Heart right ventricle (tissue), 16 donors: Measurements from ENCODE around the gene FCHO2. TPM values are rescaled to one million over a fixed set of nuclear protein-coding genes. Genes with fewer than 3 reads are reported as not detected.

Experiments
- ATAC-seq, 8 donors: fragments of 200-7000 bp; cut with Tn5 transposase; one replicate each; pipeline ENCODE4 v1.9.1; 2020; ENCODE audit warnings: mild to moderate bottlenecking in 8 of 8, moderate library complexity in 8 of 8, moderate number of reproducible peaks in 1 of 8
- DNase-seq, 2 donors: peaks; one replicate each; pipeline ENCODE4 v3.0.0-alpha.2; 2020
- H3K27ac ChIP-seq, 10 donors: fragments of 200-600 bp; sonication (generic) in 2 of 10; one replicate each; pipeline versions ENCODE4 v1.5.0 to v1.8.0; 2020 to 2022; ENCODE audit warnings: mild to moderate bottlenecking in 3 of 10
- H3K27me3 ChIP-seq, 7 donors: fragments of 200-600 bp; one replicate each; pipeline ENCODE4 v1.8.0; 2021 to 2022; ENCODE audit warnings: mild to moderate bottlenecking in 2 of 7
- H3K36me3 ChIP-seq, 9 donors: fragments of 200-600 bp; sonication (generic) in 1 of 9; one replicate each; pipeline versions ENCODE4 v1.5.0 to v1.8.0; 2020 to 2022; ENCODE audit warnings: mild to moderate bottlenecking in 2 of 9
- H3K4me1 ChIP-seq, 9 donors: fragments of 200-600 bp; sonication (generic) in 1 of 9; one replicate each; pipeline versions ENCODE4 v1.5.0 to v1.8.0; 2020 to 2022; ENCODE audit warnings: mild to moderate bottlenecking in 4 of 9
- H3K4me3 ChIP-seq, 10 donors: fragments of 200-600 bp; sonication (generic) in 2 of 10; one replicate each; pipeline versions ENCODE4 v1.5.0 to v1.8.0; 2020 to 2022; ENCODE audit warnings: mild to moderate bottlenecking in 7 of 10, moderate library complexity in 2 of 10
- H3K9me3 ChIP-seq, 11 donors: fragments of 200-600 bp in 10 of 11; sonication (generic) in 2 of 11; one replicate each; pipeline versions ENCODE4 v1.5.0 to v1.8.0; 2013 to 2022; ENCODE audit warnings: mild to moderate bottlenecking in 2 of 11, control low read depth in 1 of 11, moderate library complexity in 1 of 11
- CTCF ChIP-seq, 9 donors: fragments of 200-600 bp; sonication (generic) in 2 of 9; IDR thresholded peaks; one replicate each; pipeline versions ENCODE4 v1.5.0 to v1.8.0; 2021 to 2022; ENCODE audit warnings: antibody characterized with exemption in 9 of 9, mild to moderate bottlenecking in 5 of 9, moderate library complexity in 1 of 9
- WGBS, 2 donors: extraction: QIAGEN DNeasy Blood & Tissue Kit; methylation state at CpG; one replicate each; pipeline ENCODE4 v1.1.7; 2013; ENCODE audit warnings: inconsistent platforms in 1 of 2; 5-methylcytosine and 5-hydroxymethylcytosine counted together
- intact Hi-C, 10 donors: fragments of 100-400 bp; cut with DNase I; formaldehyde crosslinking; loops; one replicate each; pipeline versions ENCODE4 v1.11.1 to v1.14.2; 2022
- polyA plus RNA-seq, 2 donors: library from polyadenylated mRNA; stranded (reverse); fragments of 200-250 nt; gene quantifications; one replicate each; pipeline ENCODE4 v1.2.3, GENCODE V29; 2013
- total RNA-seq, 10 donors: library from RNA; stranded (reverse); fragmentation: NEBNext Ultra II Directional in 3 of 10; extraction: Animal tissue kit (Norgen Biotek cat#: 25700) in 3 of 10; gene quantifications; one replicate each; pipeline versions ENCODE4 v1.2.1 to v1.2.4, GENCODE V29; 2021 to 2023
- donor health status: Arrhythmogenic right ventricular cardiomyopathy.
- donor health status: ischemic (EF 13 %, LVEDD 7.1; RV severe dilation, severe dysfunction).
- donor health status: healthy with polysubstance abuse.
- donor health status: DM: no; HTN: yes; CAD: no.
- donor health status: DM: no; HTN: no; CAD: no.
- donor health status: ischemic (EF 25% LVEDD 6.9; RV normal size, moderate dysfunction).
- donor health status: ischemic (EF 25% LVEDD 5.7; RV mildly dilated, moderate dysfunction).
- donor health status: healthy.
- donor health status: DM: yes; HTN: yes; CAD: no.
- donor health status: Ischemic cardiomyopathy.
- donor health status: ischemic (EF 35%, LVEDD 5.7; RV mildly dilated, moderate dysfunction).
- donor health status: nonischemic (EF 11% LVEDD 7.7; RV severe dilation, severe dysfunction).
- donor health status: DM: yes; HTN: yes; CAD: no.
- donor health status: PGD.
- donor health status: ischemic (EF 29% LVEDD 5.4; RV normal size, mild dysfunction).
- donor health status: nonischemic (EF 23%, LVEDD 6.1; RV moderate dilation, normal function).

Gene FCHO2
- total and polyA plus RNA-seq, 12 donors = 4.1 to 26.6 (median 20.2) TPM

DNA sequence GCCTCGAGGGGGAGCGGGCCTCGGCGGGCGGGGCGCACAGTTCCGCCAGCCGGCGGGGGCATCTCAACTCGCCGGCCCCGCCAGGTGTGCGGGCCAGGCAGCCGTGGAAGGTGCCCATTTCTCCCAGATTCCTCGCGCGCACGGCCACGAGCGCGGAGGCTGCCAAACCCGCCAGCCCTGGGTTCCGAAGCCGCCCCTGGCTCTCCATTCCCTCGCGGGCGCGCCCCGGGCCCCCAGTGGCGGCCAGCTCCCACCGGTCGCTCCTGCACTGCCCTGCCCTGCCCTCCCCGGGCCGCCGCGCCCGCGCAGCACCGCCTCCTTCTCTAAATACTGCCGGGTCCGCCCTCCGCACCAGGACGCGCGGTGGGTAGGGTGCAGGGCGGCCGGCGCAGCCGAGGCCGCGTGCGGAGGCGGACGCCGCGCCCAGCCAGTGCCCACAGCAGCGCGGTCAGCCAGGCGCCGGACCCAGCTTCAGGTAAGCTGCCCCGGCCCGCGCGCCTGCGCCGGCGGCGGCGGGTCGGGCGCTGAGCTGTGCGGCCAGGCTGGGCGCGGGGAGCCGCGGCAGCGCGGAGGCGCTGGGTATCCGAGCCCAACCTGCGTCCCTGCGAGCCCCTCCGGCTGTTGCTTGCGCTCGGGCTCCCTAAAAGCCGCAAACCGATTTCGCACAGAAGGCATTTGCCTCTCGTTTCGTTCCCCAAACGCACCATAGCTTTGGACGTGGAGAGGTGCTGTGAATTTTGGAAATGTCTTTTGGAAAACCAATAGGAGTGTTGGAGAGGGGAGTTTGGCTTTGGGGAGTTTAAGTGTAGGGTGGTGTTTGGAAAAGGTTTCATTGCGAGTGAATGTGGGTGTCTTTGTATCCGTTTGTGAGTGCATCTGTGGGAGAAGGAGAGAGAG is 164.6 kb downstream of the FCHO2 start, which contains the start of gene TMEM171:
Gene TMEM171, plus strand, starts transcription at position 354 of the 897 bp plus-strand sequence. CDS start 2,799 bp downstream, outside the sequence.
- 1 to 2% methylated on average over 92 to 94 of the region's 94 CpGs for WGBS, 2 donors
- DNase-seq (peak in 1 of 2 donors; percentile 27), ATAC-seq (peak in 7 of 8 donors; percentile 47 to 75 (median 65))
- Histone ChIP-seq H3K4me3 (peak within 1 kb of the TSS in 9 of 10 donors; percentile 36 to 57 (median 51)), H3K36me3 (no peaks in the 10 kb centered on the region), H3K27me3 (peaks cover 0 to 81% (median 52%) of the 10 kb centered on the region in 7 donors), H3K27ac (no peak within 1 kb of the TSS), H3K4me1 (peaks cover 0 to 25% (median 11%) of the 10 kb centered on the region in 9 donors), H3K9me3 (peaks cover 0 to 10% (median 0%) of the 10 kb centered on the region in 11 donors)
- no peak for TF ChIP-seq CTCF (IDR thresholded peaks at IDR 0.05)
- intact Hi-C loops = no loop called here

DNA sequence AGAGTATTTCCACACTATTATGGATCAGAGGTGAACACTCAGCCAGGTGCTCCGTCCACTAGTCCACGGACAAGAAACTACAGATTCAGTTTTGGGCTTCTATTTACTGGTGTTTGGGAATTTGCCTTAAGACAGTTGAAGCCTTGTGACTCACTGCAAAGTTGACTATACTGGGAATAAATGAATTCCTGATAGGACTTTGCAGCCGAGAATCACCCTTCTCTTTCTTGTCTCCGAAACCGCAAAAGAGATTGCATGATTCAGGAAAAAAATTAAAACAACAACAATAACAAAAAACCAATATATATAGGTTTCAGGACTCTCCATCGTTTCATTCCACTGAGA is 165.2 kb downstream of the FCHO2 start:
- peaks cover 0 to 10% (median 0%) of the 10 kb centered on the region in 11 donors for H3K9me3 ChIP-seq
- DNase-seq (no peak), ATAC-seq (no peak)
- peak overlapping the region in 8 of 10 donors; percentile 41 to 57 (median 51) for H3K4me3 ChIP-seq
- H3K27ac ChIP-seq = no peak overlapping the region
- peaks cover 0 to 82% (median 52%) of the 10 kb centered on the region in 7 donors for H3K27me3 ChIP-seq
- peaks cover 0 to 25% (median 11%) of the 10 kb centered on the region in 9 donors for H3K4me1 ChIP-seq
- H3K36me3 ChIP-seq = no peaks in the 10 kb centered on the region
- TF ChIP-seq CTCF (IDR thresholded peaks at IDR 0.05) = no peak
- intact Hi-C loops = no loop called here
- 41 to 45% methylated on average over 6 of the region's 6 CpGs for WGBS, 2 donors

- H3K36me3 ChIP-seq = no peaks in the 10 kb centered on the region
- intact Hi-C loops = no loop called here
- no peak overlapping the region for H3K27ac ChIP-seq
- peaks cover 0 to 75% (median 57%) of the 10 kb centered on the region in 7 donors for H3K27me3 ChIP-seq
- ATAC-seq = no peak
- no peak overlapping the region for H3K4me3 ChIP-seq
- no peak for TF ChIP-seq CTCF (IDR thresholded peaks at IDR 0.05)
- no peaks in the 10 kb centered on the region for H3K9me3 ChIP-seq
- WGBS, 2 donors = 72 to 78% methylated on average over 19 of the region's 19 CpGs
- peaks cover 0 to 25% (median 11%) of the 10 kb centered on the region in 9 donors for H3K4me1 ChIP-seq
- no peak for DNase-seq
Measured at GRCh38 chr5:73122875-73123810, 167.3 kb downstream of the FCHO2 start.

DNA sequence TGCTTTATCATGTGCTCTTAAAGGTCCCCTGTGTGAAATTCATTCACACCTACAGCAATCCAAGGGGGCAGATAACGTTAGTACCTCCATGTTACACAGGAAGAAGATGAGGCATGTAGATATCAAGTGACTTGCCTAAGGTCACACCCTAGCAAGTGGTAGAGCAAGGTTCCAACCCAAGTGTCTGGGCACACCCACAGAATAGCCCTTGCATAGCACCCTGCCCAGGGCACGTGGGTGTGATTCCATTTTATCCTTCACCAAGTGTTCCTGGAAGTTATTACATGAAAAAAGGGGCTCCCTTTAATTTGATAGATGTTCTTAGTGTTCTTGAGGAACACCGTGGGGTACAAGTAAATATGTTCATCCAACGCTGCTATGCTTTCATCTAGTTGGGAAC is 169.4 kb downstream of the FCHO2 start:
- Histone ChIP-seq H3K4me3 (no peak overlapping the region), H3K4me1 (peaks cover 0 to 16% (median 5%) of the 10 kb centered on the region in 9 donors), H3K27ac (no peak overlapping the region), H3K36me3 (no peaks in the 10 kb centered on the region), H3K9me3 (no peaks in the 10 kb centered on the region), H3K27me3 (peaks cover 0 to 68% (median 45%) of the 10 kb centered on the region in 7 donors)
- 79 to 81% methylated on average over 4 of the region's 4 CpGs for WGBS, 2 donors
- no peak for TF ChIP-seq CTCF (IDR thresholded peaks at IDR 0.05)
- DNase-seq (no peak), ATAC-seq (no peak)
- intact Hi-C loops = no loop called here
